Central memory CD8-positive, alpha-beta T cell (primary cell): ENCODE data around the gene TBK1.

Experiments
- ATAC-seq: fragments of 150-1000 bp; cut with Tn5 transposase; replicated peaks from 2 replicates; pipeline ENCODE4 v1.10.0; 2022; ENCODE audit warnings: mild to moderate bottlenecking, moderate FRiP score, moderate number of reproducible peaks; ENCODE audit not compliant: poor library complexity, severe bottlenecking; ENCODE audit errors: extremely low read depth
- DNase-seq, 2 donors: peaks; one replicate each; pipeline ENCODE4 v3.0.0; 2021; ENCODE audit warnings: low spot score in 2 of 2
- H3K27ac Mint-ChIP-seq: one replicate; pipeline ENCODE4 v1.8.0; 2022; ENCODE audit warnings: low read depth, mild to moderate bottlenecking, moderate library complexity, mixed read lengths
- H3K27me3 Mint-ChIP-seq: one replicate; pipeline ENCODE4 v1.8.0; 2022; ENCODE audit warnings: mixed read lengths
- H3K36me3 Mint-ChIP-seq: one replicate; pipeline ENCODE4 v1.8.0; 2022; ENCODE audit warnings: mild to moderate bottlenecking, moderate library complexity, mixed read lengths; ENCODE audit not compliant: insufficient read depth
- H3K4me1 Mint-ChIP-seq: one replicate; pipeline ENCODE4 v1.8.0; 2022; ENCODE audit warnings: mixed read lengths
- H3K4me3 Mint-ChIP-seq: one replicate; pipeline ENCODE4 v1.8.0; 2022; ENCODE audit warnings: mild to moderate bottlenecking, moderate library complexity, mixed read lengths
- H3K9me3 Mint-ChIP-seq: one replicate; pipeline ENCODE4 v1.8.0; 2022; ENCODE audit warnings: mixed read lengths

Gene TBK1

GRCh38 chr12:64457032-64457431 lies 5.1 kb downstream of the TBK1 start:
- Mint-ChIP-seq H3K27ac (peak overlapping the region; percentile 93), H3K4me3 (peak overlapping the region; percentile 39), H3K9me3 (no peaks in the 10 kb centered on the region), H3K27me3 (no peaks in the 10 kb centered on the region), H3K36me3 (peaks cover 9% of the 10 kb centered on the region), H3K4me1 (peaks cover 57% of the 10 kb centered on the region)
- ATAC-seq (no peak), DNase-seq (no peak)

- Mint-ChIP-seq H3K4me3 (peak overlapping the region; percentile 39), H3K27ac (peak overlapping the region; percentile 93), H3K4me1 (peaks cover 57% of the 10 kb centered on the region), H3K27me3 (no peaks in the 10 kb centered on the region), H3K9me3 (no peaks in the 10 kb centered on the region), H3K36me3 (peaks cover 9% of the 10 kb centered on the region)
- ATAC-seq = peak; percentile 39
- DNase-seq = no peak
Observed at GRCh38 chr12:64457466-64457865, 5.5 kb downstream of the TBK1 start.

GRCh38 chr12:64457923-64458322 lies 6.0 kb downstream of the TBK1 start:
- ATAC-seq (no peak), DNase-seq (no peak)
- no peaks in the 10 kb centered on the region for H3K9me3 Mint-ChIP-seq
- peak overlapping the region; percentile 93 for H3K27ac Mint-ChIP-seq
- peak overlapping the region; percentile 39 for H3K4me3 Mint-ChIP-seq
- no peaks in the 10 kb centered on the region for H3K27me3 Mint-ChIP-seq
- peaks cover 6% of the 10 kb centered on the region for H3K36me3 Mint-ChIP-seq
- peaks cover 54% of the 10 kb centered on the region for H3K4me1 Mint-ChIP-seq

DNA sequence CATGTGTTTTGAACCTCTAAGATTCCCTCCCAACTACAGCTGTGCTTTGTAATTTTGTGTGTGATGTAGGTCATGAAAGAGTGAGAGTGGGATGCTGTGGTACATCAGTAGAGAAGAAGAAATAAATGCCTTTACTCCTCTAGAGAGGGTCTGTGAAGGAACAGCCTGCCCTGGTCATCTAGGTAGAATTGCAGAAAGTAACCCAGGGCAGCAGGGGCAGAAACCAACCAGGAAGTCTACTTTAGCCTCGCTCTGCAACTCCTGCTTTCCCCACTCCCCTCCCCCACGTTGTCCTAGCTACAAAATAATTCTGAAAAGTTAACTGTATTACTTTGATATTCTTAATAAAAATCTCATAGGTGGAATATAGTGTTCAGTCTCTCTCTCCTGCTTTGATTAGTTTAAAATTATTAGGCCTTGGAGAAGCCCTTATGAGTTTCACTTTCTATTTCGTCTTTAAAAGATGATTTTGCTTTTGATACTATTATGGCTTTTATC lies 7.5 kb downstream of the TBK1 start:
- Mint-ChIP-seq H3K4me1 (peaks cover 44% of the 10 kb centered on the region), H3K36me3 (peaks cover 13% of the 10 kb centered on the region), H3K27me3 (no peaks in the 10 kb centered on the region), H3K4me3 (peak overlapping the region; percentile 75), H3K27ac (peak overlapping the region; percentile 93), H3K9me3 (no peaks in the 10 kb centered on the region)
- DNase-seq (no peak), ATAC-seq (peak; percentile 43)

DNA sequence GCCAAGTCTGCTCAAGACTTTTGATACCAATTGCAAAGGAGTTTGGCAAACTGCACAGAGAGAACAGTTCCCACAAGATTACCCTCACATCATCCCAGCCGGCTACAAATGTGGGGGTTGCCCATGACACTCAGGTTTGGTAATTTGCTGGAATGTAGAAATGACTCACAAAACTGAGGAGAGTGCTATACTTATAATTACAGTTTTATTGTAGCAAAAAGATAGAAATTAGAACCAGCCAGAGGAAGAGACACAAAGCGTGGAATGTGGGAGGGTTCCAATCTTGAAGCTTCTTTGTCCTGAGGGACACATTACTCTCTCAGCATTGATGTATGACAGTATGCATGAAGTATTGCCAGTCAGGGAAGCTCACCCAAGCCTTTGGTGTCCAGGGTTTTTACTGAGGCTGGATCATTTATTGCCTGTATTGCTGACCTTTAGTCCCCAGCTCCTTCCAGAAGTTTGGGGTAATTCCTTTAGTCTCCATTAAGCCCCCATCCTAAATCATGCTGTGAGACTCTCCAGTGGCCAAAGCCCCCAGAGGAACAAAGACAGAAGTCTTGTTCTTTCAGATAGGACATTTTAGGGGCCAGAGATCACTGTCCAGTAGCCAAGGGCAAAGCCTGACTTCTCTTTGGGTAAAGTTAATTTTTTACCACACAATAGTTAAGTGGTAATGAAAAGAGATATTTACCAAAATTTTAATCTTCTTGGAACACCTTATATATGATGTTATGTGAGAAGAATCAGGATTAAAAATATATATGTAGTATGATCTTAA lies 9.9 kb downstream of the TBK1 start:
- Mint-ChIP-seq H3K27me3 (no peaks in the 10 kb centered on the region), H3K36me3 (peaks cover 29% of the 10 kb centered on the region), H3K4me1 (peaks cover 31% of the 10 kb centered on the region), H3K9me3 (no peaks in the 10 kb centered on the region), H3K4me3 (no peak overlapping the region), H3K27ac (no peak overlapping the region)
- ATAC-seq (no peak), DNase-seq (no peak)

- H3K4me3 Mint-ChIP-seq = no peak overlapping the region
- peaks cover 7% of the 10 kb centered on the region for H3K4me1 Mint-ChIP-seq
- H3K27ac Mint-ChIP-seq = no peak overlapping the region
- no peak for ATAC-seq
- no peak for DNase-seq
- H3K27me3 Mint-ChIP-seq = no peaks in the 10 kb centered on the region
- no peaks in the 10 kb centered on the region for H3K9me3 Mint-ChIP-seq
- H3K36me3 Mint-ChIP-seq = peaks cover 44% of the 10 kb centered on the region
Observed at GRCh38 chr12:64466178-64466577, 14.3 kb downstream of the TBK1 start.

- no peaks in the 10 kb centered on the region for H3K9me3 Mint-ChIP-seq
- peaks cover 41% of the 10 kb centered on the region for H3K36me3 Mint-ChIP-seq
- H3K27me3 Mint-ChIP-seq = no peaks in the 10 kb centered on the region
- ATAC-seq (no peak), DNase-seq (no peak)
- peaks cover 14% of the 10 kb centered on the region for H3K4me1 Mint-ChIP-seq
- peak overlapping the region; percentile 63 for H3K27ac Mint-ChIP-seq
- no peak overlapping the region for H3K4me3 Mint-ChIP-seq
Observed at GRCh38 chr12:64468966-64469365, 17.0 kb downstream of the TBK1 start.

DNA sequence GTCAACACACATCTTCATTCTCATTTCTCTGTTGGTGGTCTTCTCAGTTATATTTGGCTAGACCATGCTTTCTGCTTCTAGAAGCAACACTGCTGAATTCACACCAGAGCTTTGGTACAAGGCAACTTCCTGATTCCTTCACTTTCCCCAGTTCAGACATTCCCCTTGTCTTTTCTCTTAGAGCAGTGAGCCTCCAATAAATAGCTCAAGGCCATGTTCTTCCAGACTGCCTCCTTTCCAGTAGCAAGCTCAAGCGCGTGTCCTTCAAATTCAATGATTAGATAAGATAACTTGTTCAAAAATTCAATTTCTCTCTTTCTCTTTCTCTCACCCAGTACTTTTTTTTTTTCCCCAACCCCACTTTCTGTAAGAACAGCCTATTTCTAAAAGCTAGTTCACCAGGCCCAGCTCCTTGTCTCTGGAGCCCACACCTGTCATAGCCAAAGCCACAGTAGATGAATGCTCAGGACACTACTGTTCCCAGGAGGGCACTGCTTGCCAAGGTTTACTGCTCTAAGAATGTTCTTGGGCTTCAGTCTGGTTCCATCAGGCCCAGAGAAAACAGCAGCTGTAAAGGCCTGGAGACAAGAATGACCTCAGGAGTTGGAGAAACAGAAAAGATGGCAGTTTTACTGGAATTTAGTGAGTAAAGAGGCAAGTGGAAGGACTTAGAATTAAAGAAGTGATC lies 17.7 kb downstream of the TBK1 start:
- Mint-ChIP-seq H3K4me1 (peaks cover 14% of the 10 kb centered on the region), H3K9me3 (no peaks in the 10 kb centered on the region), H3K36me3 (peaks cover 37% of the 10 kb centered on the region), H3K27me3 (no peaks in the 10 kb centered on the region), H3K4me3 (no peak overlapping the region), H3K27ac (peak overlapping the region; percentile 63)
- no peak for DNase-seq
- no peak for ATAC-seq

- Mint-ChIP-seq H3K9me3 (no peaks in the 10 kb centered on the region), H3K4me3 (no peak overlapping the region), H3K4me1 (peaks cover 14% of the 10 kb centered on the region), H3K27ac (no peak overlapping the region), H3K27me3 (no peaks in the 10 kb centered on the region), H3K36me3 (peaks cover 38% of the 10 kb centered on the region)
- no peak for DNase-seq
- no peak for ATAC-seq
Observed at GRCh38 chr12:64470495-64470894, 18.6 kb downstream of the TBK1 start.

DNA sequence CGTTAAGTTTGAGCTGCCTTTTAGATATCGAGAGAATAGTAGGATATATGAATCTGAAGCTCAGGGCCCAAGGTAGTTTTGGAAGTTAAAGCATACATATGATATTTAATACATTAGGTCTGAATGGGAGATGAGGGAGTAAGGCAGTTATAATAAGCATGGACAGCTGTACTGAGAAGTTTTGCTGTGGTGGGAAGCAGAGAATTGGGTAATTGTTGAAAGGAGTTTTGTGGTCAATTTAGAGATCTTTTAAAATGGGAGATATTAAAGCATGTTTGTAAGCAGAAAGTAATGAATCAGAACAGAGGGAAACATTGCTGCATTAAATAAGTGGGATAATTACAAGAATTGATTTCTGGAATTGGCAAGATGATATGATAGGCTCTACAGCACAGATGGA lies 21.3 kb downstream of the TBK1 start:
- peak overlapping the region; percentile 39 for H3K27ac Mint-ChIP-seq
- H3K36me3 Mint-ChIP-seq = peaks cover 36% of the 10 kb centered on the region
- DNase-seq (no peak), ATAC-seq (no peak)
- no peaks in the 10 kb centered on the region for H3K27me3 Mint-ChIP-seq
- no peaks in the 10 kb centered on the region for H3K9me3 Mint-ChIP-seq
- H3K4me1 Mint-ChIP-seq = peaks cover 22% of the 10 kb centered on the region
- H3K4me3 Mint-ChIP-seq = no peak overlapping the region

DNA sequence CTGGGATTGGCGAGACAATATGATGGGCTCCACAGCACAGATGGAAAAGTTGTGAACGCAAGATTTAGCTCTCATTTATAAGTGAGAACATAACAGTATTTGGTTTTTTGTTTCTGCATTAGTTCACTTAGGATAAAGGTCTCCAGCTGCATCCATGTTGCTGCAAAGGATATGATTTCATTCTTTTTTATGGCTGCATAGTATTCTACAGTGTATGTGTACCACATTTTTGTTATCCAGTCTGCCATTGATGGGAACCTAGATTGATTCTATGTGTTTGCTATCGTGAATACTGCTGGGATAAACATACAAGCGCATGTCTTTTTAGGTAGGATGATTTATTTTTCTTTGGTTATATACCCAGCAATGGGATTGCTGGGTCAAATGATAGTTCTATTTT lies 23.6 kb downstream of the TBK1 start:
- ATAC-seq (no peak), DNase-seq (no peak)
- Mint-ChIP-seq H3K9me3 (no peaks in the 10 kb centered on the region), H3K4me3 (no peak overlapping the region), H3K27ac (no peak overlapping the region), H3K27me3 (no peaks in the 10 kb centered on the region), H3K4me1 (peaks cover 15% of the 10 kb centered on the region), H3K36me3 (peaks cover 36% of the 10 kb centered on the region)

- no peak for ATAC-seq
- no peaks in the 10 kb centered on the region for H3K9me3 Mint-ChIP-seq
- peaks cover 35% of the 10 kb centered on the region for H3K36me3 Mint-ChIP-seq
- H3K27me3 Mint-ChIP-seq = no peaks in the 10 kb centered on the region
- H3K4me3 Mint-ChIP-seq = no peak overlapping the region
- H3K4me1 Mint-ChIP-seq = peaks cover 15% of the 10 kb centered on the region
- no peak overlapping the region for H3K27ac Mint-ChIP-seq
- no peak for DNase-seq
Observed at GRCh38 chr12:64476844-64477243, 24.9 kb downstream of the TBK1 start.

GRCh38 chr12:64478661-64479060 lies 26.7 kb downstream of the TBK1 start:
- H3K27ac Mint-ChIP-seq = no peak overlapping the region
- no peaks in the 10 kb centered on the region for H3K9me3 Mint-ChIP-seq
- DNase-seq = no peak
- H3K4me1 Mint-ChIP-seq = peaks cover 8% of the 10 kb centered on the region
- H3K36me3 Mint-ChIP-seq = peaks cover 28% of the 10 kb centered on the region
- no peaks in the 10 kb centered on the region for H3K27me3 Mint-ChIP-seq
- no peak overlapping the region for H3K4me3 Mint-ChIP-seq
- no peak for ATAC-seq
